ENCODE data around the gene SLC26A6.
A peak's percentile ranks its signal among the peaks of the same experiment; 100 is the strongest.

SLC26A6 gene

DNA sequence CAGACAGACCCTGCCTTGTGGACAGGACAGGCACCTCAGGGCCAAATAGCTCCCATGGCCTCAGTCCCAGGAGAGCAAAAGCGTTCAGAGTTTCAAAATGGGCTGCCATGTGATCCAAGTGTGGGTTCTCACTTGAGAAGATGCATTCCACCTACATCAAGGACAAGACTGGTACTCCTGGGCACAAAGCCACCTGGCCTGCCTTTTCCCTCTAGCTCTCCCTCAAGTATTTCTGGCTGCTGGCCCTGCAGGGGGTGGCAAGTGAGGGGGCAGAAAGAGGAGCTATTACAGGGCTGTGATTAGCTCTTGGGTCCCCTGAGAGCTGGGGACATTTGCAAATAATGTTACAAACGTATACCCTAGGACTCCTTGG is 33.7 kb downstream of the SLC26A6 start:
- no peak overlapping the region for H3K27ac ChIP-seq

DNA sequence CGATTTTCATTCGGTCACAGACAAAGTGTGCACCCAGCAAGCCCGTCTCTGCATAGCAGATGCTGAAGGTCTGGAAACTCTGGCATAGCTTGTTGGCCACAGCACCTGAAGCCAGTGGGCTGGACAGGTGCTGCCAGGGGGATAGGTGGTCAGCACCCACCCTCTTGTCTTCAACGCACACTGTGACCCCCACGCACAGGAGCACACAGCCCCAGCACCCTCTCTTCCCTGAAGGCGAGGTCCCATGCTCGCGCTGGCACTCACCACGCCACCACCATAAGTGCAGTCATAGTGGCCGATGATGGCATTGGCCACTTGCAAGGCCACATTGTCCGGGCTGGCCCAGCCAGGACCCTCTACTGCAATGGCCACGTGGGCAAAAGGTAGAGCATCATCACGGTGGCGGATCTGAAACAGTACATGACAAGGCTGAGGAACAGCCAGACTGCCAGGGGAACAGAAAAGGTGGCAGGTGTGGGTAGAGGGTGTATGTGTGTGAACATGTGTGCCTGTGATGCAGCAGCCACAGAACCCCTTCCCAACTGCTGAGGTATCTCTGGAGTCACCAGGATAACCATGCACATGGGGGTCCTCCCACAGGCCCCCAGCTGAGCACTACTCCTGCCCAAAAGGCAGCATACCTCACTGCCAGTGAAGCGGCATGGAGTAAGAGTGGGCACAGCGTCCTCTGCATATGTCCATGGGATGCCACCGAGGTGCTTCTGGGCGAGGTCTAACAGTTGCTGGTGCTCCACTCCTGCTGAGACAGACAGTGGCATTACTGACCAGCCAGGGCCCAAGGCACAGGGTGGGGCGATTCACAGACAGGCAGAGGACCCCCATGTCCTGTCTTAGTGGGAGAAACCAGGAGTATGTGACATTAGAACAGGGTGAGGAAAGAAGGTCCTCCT is 34.3 kb downstream of the SLC26A6 start:
- H3K27ac ChIP-seq: peak overlapping the region; percentile 98
- no peak for DNase-seq (ENCODE audit: low read depth, low spot score)

More for the DNA sequence above, 33.7 kb downstream of the SLC26A6 start:
- DNase-seq (ENCODE audit: low read depth, low spot score): no peak

DNA sequence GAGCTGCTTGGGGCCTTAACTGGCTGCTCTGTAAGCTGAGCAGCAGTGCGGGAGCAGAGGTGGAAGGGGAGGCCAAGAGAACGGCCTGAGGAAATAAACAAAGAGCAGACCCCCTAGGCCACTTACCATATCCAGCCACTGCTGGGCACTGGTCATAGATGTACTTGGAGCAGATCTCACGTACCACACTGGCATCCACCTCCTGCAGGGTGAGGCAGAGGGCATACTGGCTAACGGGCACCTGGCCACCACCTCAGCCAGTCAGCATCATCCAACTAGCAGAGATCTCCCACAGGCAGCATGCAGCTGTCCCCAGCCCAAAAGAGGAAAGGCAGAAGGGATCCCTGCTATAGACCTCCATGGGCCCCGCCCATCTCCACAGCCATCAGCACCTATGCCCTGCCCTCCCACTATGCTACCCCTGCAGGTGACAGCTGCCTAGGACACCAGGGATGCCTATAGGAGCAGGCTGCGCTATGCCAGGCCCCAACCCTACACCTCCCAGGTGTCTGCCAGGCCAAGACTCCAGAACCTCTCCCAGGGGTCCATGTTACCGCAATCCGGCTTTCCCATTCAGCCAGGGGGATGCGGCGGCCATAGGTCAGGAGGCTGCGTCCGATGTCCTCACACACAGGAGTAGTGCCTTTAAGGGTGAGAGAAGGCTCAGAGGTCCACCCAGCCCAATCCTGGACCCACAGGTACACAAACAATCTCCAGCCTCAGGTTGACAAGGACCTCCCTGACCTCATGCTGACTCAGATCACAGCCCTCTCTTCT is 35.6 kb downstream of the SLC26A6 start:
- no peak for DNase-seq (ENCODE audit: low read depth, low spot score)
- peak overlapping the region; percentile 98 for H3K27ac ChIP-seq

DNA sequence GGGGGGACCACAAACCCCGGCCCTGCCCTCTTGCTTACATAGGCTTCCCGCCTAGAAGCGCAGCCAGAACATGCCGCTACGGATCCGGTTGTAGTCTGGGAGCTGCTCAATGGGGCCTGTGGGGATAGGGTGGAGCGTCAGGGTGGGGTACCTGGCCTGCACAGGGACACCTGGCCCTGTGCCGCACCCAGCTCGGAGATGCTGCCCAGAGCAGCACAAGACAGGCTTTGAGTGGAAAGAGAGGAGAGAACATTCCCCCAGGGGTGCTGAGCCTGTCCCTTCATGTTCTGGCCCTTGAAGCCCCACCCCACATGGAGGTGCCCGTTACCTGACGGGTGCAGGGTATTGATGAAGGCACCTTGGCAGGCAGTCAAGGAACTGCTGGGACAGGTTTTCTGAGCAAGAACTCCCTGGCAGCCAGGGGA is 36.2 kb downstream of the SLC26A6 start:
- DNase-seq (ENCODE audit: low read depth, low spot score): peak; percentile 94
- H3K27ac ChIP-seq: peak overlapping the region; percentile 98

DNA sequence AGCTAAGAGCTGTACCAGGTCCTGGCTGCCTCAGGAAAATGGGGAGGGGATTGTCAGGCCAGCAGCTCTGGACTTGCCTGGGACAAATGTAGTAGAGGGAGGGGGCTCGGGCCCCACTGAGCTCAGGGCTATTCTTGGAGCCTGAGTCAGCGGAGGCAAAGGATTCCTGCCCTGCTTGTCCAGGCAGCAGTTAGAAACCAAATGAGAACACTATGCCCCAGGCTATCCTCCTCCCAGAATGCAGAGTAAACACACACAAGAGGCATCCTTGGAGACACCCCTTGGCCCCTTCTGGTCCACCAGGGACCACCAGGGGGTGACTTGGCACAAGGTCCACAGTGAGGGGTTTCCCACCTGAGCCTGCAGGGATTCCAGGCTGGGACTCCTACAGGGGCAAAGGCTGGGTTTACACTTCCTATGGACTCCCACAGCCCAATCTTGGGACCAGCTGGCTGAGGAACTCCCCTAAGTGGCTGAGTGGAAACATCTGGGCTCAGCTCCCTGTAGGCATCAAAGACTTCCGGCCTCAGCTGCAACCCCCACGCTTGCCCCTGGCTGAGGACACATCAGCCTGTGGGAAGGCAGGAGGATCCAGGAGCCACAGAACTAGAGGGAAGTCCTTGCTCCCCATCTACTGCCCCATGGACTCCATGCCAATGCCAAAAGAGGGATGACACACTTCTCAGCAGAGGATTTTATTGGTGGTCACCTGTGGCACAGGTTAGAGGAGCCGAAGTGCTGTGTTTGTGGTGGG is 36.8 kb downstream of the SLC26A6 start:
- H3K27ac ChIP-seq: peak overlapping the region; percentile 98
- peak; percentile 92 for DNase-seq (ENCODE audit: low read depth, low spot score)

DNA sequence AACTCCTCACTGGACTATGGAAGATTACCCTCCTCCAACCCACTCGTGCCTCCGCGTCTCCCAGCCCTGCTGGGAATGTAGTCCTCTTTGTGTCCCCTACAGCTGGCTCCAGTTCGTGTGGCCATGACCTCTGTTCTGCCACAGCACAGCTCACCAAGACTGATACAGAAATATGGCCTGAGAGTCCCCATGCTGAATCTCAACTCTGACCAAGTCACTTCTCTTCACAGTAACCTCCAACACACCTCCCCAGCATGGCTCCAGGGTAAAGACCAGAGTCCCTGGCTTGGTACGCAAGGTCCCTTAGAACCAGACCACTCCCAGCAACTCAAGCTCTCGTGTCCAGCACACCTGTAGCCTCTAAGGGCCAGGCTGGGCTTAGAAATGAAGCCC is 37.9 kb downstream of the SLC26A6 start:
- H3K27ac ChIP-seq: peak overlapping the region; percentile 98

DNA sequence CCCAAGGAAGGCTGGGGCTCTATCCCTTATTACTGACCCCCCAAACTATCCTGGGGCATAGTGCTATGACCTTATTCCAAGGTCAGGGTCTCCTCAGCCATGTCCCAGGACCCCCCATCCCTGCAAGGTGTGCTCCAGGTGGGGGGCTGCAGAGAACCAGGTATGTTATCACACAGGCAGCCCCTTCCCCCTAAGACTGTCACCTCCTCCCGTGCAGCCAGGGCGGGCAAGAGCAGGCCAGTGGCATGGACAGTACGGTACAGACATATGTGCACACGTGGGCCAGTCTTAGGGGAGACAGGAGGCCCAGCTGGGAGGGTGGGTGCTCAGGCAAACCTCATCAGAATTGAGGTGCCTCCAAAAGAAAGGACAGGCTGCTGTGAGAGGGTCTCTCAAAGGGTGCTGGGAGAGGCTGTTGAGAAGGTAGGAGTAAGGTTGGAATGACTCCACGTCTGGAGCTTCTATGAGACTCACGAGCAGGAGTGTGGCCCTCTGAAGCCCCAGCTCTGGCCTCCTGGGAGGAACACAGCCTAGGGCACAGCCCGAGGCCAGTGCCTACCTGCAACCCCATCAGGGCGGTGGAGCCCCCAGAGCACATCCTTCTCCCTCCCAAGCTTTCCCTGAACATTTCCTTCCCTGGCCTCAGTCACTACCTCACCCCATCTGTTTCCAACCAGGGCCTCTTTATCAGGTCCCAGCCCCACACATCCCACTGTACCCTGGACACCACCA is 38.4 kb downstream of the SLC26A6 start:
- DNase-seq (ENCODE audit: low read depth, low spot score): no peak
- H3K27ac ChIP-seq: peak overlapping the region; percentile 98

More for the DNA sequence above, 37.9 kb downstream of the SLC26A6 start:
- DNase-seq (ENCODE audit: low read depth, low spot score): no peak

DNA sequence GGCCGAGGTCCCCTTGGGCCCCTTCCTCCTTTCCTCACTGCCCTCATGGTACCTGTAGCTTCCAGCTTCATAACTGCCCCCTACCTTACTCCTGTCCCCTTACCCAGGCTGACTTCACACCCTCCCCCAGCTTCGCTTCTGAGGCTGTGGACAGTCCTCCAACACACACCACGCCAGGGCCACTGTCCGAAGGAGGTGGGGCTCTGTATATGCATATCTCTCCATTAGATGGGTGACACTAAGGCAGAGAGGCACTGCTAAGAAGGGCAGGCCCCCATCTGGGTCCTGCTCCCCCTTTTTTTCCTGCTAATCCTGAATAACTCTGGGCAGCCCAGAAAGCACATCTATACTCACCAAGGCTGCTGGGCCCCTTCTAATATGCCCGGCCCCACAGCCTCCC is 39.1 kb downstream of the SLC26A6 start:
- peak overlapping the region; percentile 98 for H3K27ac ChIP-seq
- DNase-seq (ENCODE audit: low read depth, low spot score): no peak

DNA sequence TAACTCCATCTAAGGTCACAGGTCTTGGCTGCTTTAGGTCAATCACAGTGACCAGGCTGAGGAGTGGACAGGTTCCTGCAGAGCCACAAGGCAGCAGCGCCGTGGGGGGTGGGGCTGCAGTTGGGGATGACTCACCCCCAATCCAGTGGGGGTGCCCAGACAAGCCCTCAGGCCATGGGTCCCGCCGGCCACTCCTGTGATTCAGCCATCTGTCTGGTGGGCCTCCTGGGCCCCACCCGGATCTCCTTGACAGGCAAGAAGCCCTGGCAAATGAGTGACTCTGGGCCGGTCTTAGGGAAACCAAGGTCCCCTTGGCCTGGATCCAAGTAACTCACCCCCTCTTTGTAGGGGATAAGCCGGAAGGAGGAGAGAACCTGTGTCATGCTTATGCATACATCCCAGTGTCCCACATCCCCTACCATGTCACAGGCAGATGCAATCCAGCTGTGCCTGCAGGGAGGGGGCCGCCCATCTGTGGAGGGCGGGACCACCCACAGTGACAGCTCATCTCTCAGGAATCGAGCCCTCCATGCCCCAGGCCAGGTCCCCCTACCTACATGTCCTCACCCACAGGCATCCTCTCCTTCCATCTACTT is 39.6 kb downstream of the SLC26A6 start:
- DNase-seq (ENCODE audit: low read depth, low spot score): peak; percentile 72
- peak overlapping the region; percentile 98 for H3K27ac ChIP-seq

DNA sequence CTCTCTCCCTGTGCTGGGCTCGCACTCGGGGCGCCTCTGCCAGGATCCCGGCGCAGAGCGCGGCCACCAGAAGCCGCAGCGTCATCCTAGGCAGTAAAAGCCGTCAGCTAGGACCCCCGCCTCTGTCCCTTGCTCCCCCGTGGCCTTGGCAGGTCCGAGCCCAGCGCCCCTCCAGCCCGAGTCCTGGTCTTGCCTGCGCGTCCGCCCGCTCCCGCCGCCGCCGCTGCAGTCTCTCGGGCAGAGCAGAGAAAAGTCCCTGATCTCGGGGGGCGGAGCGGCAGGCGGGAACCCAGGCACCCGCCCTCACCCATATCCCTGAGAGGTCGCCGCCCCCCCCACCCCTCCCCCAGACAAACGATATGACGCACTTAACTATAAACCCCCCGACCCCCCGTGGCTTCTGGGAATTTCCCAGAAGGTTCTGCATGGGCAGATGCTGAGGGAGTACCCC is 40.2 kb downstream of the SLC26A6 start, which contains the start of gene COL7A1:
COL7A1 (minus strand) TSS at position 255 of the 451 bp plus-strand sequence; CDS start at position 85, 170 bp downstream.
- DNase-seq (ENCODE audit: low read depth, low spot score): no peak
- H3K27ac ChIP-seq: peak within 1 kb of the TSS; percentile 98

DNA sequence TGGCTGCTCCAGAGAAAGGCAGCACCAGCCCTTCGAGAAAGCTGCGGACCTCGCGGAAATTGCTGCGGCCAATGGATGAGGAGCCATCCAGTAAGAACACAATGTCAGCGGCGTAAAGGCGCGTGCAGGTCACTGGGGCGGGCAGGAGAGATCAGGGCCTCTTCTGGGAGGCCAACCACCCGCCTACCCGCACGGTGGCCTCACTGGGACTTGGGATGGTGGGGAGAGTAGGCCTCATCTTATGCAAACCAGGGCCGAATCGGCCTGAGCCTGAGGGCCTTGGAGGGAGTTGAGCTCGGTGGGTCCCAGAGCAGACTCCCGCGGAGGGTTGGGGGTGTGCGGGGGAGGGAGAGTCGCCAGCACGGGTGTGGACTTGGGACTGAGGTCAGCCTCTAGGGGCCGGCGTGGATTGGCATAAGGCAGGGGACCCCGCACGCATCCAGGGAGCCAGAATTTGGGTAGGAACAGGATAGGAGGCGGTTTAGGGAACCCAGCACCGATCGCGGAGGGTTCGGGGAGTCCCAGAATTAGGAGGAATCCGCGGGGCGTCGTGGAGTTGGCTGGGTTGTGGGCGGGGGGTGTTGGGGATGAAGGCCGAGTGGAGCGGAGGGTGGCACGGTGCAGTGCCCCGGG is 40.7 kb downstream of the SLC26A6 start:
- H3K27ac ChIP-seq: peak overlapping the region; percentile 98
- no peak for DNase-seq (ENCODE audit: low read depth, low spot score)

DNA sequence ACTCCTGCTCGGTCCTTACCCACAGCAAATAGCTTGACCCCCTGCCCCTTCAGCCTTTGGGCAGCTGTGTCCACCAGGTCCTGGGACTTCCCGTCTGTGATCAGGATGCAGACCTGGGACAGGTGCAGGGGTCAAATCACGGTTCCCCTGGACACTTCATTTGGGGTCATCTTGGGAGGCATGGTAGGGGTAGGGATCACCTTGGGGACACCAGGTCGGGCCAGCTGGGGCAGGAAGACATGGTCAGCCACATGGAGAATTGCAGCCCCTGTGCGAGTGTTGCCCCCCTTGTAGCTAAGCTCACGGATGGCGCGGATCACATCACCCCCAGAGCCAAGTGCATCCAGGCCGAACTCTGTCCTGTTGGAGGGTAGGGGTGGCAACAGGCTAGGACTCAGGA is 41.9 kb downstream of the SLC26A6 start:
- H3K27ac ChIP-seq: no peak overlapping the region
- no peak for DNase-seq (ENCODE audit: low read depth, low spot score)

DNA sequence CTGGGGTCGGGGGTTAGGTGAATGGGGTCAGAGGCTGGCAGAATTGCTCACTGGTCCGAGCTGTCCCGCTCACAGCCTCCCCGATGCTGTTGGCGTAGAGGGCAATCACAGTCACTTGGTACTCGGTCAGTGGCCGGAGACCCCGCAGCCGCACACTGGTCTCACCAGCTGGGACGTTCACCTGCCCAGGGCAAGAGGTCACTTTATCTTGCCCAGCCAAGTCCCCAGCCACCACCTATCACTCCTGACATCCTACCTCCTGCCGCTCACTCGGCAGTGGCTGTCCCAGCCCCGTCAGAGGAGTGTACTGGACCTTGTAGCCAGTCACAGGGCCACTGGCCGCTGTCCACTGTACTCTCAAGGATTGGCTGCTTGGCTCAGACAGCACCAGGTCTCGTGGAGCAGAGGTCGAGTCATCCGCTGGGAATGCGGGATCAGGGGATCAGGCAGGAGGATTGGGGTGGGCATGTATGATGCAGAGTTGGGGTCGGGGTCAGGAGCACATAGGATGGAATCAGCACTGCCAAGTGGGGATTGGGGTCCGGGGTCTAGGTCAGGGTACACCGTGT is 42.7 kb downstream of the SLC26A6 start:
- no peak for DNase-seq (ENCODE audit: low read depth, low spot score)
- H3K27ac ChIP-seq: no peak overlapping the region

DNA sequence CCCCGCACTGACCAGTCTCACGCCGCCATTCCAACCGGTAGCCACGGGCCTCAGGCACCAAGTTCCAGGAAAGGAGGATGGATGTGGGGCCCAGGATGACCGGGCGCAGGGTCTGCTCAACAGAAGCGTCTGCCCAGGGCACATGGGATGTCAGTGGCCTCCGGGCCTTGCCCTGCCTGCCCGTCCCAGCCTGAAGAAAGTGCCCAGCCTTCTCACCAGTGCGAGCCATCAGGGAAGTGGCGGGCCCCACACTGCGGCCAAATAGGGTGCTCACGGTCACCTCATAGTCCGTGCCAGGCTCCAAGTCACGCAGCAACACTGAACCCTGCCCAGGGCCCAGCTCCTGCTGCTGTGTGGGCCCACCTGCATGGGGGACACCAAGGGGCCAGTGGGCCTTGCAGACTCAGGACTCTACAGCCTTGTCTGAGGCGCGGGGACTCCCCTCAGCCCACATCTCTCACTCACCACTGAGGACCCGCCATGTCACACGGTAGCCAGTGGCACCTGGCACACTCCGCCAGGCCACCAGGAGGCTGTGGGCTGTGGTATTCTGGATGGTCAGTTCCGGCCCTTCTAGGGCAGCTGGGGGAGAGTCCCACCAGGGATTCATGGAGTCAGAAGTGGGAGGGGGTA is 43.3 kb downstream of the SLC26A6 start:
- no peak for DNase-seq (ENCODE audit: low read depth, low spot score)
- H3K27ac ChIP-seq: no peak overlapping the region

DNA sequence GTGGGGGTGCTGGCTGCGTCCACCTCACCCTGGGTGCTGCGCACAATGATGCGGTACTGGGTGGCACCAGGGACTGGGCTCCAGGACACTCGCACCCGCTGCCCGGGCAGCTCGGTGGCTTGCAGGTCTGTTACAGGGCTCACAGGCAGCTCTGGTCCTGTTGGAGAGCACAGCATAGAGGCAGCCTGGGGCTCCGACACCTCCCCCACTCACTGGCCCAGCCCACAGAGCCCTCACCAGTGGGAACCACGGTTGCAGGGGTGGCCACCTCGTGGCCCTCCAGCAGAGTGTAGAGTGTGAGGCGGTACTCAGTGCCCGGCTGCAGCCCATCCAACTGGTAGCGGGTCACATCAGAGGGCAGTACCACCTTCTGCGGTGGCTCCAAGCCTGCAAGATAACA is 43.8 kb downstream of the SLC26A6 start:
- H3K27ac ChIP-seq: no peak overlapping the region
- no peak for DNase-seq (ENCODE audit: low read depth, low spot score)

DNA sequence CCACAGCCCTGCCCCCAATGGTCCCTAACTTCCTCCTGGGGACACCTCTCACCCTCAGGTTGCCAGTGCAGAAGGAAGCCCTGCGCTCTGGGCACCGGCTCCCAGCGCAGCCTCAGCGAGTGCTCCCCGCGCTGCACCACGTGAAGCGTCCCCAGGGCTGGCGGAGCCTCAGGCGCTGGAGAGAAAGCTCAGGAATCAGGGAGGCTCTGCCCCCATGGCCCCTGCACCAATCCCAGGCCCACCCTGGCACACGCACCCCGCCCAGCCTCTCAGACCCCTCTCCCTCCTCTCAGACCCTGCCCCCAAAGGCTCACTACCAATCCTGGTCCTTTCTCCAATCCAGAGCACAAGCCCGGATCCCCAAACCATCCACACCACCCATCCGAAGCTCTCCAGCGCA is 47.0 kb downstream of the SLC26A6 start:
- no peak overlapping the region for H3K27ac ChIP-seq
- DNase-seq (ENCODE audit: low read depth, low spot score): no peak

DNA sequence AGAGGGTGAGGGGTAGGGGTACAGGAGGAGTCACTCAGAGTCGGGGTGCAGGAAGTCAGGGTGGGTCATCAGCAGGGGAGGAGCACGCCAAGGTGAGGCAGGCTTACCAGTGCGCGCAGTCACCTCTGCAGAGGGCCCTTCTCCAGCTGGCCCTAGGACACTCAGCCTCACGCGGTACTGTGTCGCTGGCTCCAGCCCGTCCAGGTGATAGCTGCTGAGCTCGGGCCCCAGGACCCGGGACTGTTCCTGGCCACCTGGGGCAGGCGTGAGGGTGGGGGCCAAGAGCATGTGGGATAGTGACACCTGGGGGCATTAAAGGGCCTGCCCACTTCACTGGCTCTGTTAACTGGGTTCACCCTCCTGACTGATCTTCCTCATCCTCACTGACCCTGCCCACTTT is 47.6 kb downstream of the SLC26A6 start:
- no peak for DNase-seq (ENCODE audit: low read depth, low spot score)
- H3K27ac ChIP-seq: no peak overlapping the region

DNA sequence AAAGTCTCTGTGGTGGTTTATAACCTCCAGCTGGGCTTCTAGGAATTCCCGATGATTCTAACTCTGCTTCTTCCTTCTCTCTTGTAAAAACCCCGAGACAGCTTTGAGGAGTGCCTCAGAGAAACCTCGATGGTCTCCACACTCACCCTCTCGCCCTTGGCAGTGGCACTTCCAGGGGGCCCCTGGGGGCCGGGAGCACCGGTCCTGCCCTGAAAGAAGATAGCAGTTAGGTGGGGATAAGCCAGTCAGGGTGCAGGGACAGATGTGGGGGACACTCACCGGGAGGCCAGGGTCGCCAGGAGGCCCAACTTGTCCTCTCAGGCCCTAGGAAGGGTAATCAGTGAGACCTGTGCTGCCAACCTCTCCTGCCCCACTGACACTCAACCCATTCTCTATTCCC is 49.9 kb downstream of the SLC26A6 start:
- DNase-seq (ENCODE audit: low read depth, low spot score): no peak
- H3K27ac ChIP-seq: no peak overlapping the region
